HuH-7 (cell line): ENCODE measurements around the gene LEKR1.

Experiments used
- DNase-seq: peaks from one replicate; pipeline ENCODE4 v3.0.0; 2011; ENCODE audit warnings: low spot score

The LEKR1 gene

DNA sequence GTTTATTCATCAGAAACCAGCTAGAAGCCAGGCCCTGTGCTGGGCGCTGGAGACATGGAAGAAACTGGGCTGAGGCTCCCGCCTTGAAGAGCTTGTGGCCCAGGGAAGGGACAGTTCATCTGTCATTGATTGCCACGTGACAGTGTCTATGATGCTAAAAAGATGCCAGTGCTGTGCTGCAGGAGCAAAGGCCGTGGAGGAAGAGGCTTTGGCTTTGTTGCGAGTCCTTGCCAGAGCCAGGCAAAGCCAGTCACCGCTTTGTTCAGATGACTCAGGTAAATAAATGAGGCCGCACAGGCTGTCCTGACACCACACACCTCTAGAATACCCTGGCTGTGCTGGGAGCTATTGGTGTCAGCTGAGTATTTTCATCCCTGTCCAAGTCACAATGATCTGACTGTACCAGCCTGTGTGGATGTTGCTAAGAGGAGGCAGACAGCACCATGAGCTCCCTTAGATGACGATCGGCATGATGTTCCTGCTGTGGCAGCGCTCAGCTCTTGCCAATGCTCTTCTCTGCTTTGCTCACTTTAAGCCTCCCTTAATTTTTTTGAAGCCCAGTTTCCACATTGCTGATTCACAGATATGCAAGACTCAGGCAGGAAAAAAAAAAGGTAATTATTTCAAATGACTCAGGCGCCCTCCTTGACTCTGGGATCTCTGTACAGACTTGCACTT lies 256.3 kb downstream of the LEKR1 start:
- no peak for DNase-seq

DNA sequence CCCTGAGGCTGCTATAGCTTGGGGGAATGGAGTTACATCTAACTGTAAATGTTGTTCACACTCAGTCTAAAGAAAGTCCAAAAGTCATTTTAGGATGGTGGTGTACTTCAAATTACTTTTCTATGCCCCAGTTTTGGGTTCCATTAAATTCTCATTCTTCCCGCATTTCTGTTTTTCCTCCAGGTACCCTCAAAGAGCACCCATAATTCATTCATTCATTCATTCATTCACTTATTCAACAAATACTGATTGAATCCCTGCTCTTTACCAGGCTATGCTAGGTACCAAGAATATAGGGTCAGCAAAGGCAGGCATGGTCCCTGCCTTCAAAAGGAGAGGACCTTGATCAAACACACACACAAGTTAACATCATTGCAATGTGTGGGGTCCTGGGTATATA lies 257.7 kb downstream of the LEKR1 start:
- no peak for DNase-seq

DNA sequence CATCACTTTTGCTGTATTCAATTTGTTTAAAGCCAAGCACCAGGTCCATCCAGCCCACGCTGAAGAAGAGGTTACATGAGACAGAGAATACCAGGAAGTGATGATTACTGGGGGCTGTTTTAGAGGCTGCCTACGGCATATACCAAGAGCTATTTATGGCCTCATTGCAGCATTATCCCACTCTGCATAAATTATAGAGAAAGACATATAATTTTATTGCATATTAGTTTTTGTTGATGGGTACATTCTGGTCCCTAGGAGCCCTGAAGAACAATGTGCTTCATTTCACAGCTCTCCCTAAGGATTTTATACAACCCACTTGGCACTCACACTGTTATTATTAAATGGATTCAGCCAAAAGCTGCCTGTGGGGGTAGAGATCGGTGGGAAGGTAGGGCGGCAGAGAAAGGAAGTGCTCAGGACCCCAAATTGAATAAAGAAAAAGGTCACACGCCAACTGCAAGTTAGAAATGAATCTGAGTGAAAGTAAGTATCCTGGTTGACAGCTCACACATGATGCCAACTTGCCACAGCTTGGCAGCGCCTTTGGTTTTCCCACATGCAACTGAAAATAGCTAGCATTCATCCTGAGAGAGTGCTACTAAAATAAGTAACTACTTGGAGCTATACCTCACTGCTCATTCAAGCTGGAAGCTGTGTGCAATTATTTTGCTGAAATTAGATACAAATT lies 260.1 kb downstream of the LEKR1 start:
- no peak for DNase-seq

DNA sequence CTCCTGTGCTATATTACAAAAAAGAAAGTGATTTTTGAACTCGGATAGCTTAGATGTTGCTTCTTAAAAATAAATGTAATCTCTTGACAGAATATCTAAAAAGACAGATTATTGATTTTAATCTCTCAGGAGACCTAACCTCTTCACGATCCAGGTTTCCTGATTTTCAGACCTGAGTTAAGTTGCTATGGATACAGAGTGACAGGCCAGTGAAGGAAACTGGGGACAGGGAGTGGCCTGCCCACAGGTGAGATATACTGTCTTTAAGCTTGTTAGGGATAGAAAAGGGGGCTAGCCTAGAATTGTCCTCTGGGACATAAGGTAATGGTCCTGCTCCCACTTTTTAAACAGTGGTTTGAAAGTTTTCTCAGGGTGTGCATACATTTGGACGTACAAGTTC lies 260.6 kb downstream of the LEKR1 start:
- no peak for DNase-seq

DNA sequence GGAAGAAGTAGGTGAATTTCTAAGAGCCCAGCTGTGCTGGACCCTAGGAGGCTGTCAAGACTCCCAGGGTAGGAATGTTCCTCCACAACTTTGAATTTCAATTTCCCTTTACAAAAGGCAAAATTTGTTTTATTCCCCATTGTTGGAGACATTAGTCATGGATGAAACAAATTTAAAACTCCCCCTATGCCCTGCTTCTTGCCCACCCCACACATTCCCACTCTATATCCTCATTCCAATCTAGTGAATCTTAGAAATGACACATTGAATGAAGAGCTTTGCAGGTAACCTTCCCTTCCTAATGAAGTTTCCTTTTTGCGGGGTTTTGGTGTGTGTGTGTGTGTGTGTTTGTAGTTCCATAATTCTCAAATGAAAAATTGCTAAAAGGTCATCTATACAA lies 261.2 kb downstream of the LEKR1 start:
- no peak for DNase-seq

DNA sequence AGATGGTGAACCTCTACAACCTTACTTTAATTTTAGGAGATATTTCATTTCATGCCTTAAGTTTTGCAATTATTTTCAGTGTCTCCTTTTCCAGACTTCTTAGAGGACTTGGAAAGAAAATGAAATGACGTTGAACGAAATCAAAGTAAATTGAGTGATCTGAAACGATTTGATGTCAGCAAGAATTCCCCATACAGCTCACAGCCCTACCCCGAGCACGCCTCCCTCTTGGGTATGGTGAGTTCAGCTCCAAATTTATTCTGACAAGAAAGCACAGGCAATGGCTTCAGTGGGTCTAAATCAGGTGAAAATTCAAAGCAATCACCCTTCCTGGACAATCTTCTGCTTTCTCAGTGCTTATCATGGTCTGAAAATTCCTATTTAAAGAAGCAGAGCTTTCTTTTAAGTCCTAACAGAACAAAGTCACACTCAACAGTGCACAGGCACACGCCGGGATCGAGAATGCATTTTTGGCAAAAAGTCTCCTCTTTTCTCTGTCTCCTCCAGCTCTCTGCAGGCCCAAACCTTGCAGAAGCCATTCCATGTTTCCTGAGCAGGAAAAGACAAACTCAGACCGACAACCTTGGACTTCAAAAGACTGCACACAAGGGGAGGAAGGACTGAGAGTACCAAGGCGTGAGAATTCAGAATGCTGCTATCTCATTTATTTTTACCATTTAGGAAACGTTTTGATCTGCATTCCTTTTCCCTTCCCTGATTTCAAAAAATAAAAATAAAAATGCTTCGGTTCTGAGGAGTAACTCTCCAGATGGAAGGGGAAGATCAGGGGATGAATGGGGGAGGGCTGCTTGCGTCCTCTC lies 261.8 kb downstream of the LEKR1 start:
- DNase-seq = no peak

DNA sequence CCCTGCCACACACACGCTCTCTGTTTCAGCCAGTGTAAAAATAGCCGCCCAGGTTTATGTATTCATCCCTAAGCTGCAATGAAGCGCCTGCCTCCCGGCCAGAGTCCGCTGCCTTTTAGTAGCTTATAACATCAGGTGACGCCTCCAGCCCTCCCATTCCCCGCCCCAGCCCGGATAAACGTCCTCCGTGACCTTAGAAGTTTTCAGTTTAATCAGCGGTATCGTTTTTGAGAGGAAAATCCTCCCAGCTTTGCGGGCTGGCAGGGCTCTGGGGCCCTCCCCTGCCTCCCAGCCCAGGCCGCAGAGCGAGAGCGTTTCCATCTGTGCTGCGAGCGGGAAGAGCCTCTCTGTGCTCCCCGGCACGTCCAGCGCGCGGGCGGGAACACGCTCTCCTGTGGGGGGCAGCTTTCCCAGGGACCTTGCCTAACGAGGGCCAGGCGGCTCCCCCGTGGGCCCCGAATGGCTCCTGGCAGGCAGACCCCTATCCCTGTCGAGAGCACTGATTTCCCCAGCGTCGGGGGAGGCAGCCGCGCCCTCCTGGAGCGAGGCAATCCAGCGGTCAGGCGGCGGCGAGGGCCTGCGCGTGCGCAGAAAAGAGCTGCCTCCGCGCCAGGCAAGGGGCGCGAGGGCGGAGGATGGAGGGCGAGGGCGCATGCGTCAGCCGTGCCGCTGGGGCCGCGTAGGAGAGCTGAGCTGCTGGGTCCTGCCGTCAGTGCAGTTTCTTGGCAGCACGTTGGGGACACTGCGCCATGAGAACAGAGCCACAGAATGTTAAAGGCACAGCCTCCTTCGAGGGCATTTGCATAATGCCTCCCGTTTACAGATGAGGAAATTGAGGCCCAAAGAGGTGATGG lies 262.7 kb downstream of the LEKR1 start:
- peak; percentile 86 for DNase-seq

DNA sequence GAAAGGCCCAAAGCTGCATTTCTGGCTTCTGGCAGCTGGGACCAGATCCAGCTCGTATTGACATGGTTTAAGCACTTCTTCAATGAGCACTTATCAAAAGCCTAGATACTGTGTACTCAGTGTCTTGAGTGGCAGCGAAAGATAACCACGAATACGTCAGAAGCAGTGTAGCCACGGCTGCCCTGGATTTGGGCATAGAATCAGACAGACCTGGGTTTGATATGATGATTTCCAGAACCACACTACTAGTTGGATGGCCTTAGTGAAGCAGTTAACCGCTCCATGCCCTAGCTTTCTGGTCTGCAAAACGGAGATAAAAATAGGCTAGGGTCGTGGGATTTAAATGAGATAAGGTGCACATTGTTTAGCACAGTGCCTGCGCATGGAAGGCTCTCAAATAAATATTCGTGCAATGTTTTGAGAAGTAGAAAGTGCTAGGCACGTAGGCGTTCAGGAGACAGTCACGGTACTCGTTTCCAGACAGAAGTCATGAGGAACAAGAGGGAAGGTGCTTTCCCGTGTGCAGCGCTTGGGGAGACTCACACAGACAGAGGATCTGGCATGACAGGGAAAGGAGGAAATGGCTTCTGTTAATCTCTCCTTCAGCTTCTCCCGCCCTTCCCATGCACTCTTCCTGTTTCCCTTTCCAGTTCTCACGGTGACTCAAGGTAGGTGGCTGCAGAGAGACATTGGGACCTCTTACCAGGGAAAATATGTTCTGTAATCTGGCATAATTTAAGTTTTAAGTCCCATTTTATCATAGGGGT lies 263.5 kb downstream of the LEKR1 start:
- no peak for DNase-seq

DNA sequence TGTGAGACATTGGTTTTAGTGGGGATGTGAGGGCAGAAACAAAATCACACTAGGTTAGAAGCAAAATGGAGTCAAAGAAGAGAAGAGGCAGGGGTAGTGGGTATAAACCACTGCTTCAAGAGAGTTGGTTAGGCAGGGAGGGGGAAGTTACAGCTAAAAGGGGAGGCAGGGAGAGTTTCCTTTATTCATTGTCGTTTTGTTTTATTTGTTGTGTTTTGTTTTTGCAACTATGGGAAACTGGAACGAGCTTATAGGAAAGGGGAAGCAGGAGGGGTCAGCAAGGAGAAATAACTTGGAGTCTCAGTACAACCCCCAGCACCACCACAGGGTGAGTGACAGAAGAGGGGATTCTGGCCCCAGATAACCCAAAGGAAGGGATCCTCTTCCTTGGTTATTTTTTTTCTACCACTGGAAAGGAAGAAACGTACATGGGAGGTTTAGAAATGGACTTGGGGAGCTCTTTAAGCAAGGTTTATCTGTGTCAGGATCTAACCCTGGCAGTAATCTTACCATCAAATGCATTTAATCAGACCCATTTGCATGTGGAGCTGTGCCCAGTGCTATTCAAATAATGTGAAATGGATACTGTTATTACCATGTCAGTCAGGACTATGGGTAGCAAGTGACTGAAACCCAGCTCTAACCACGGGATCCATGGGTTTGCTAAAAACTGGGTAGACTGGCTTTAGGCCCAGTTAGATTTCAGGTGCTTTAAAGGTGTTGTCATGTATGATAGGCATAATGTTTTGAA lies 265.1 kb downstream of the LEKR1 start:
- DNase-seq = no peak

DNA sequence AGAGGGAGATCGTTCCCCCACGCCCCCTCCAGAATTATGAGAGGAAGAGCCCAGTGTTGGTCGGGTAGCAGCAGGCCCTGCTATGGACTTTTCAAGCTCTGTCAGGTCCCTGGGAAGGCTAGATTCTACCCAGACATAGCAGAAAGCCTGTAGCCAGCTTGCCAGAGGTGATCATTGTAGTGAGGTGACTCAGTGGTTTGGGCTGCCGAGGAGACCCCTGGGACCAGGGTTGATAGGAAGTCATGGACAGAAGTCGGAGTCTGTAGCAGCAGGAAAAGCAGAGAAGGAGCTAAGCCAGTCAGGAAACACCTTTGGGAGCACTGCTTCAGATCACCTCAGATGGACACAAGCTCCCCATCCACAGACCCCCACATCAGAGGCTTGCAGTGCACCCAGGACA lies 266.1 kb downstream of the LEKR1 start:
- no peak for DNase-seq

DNA sequence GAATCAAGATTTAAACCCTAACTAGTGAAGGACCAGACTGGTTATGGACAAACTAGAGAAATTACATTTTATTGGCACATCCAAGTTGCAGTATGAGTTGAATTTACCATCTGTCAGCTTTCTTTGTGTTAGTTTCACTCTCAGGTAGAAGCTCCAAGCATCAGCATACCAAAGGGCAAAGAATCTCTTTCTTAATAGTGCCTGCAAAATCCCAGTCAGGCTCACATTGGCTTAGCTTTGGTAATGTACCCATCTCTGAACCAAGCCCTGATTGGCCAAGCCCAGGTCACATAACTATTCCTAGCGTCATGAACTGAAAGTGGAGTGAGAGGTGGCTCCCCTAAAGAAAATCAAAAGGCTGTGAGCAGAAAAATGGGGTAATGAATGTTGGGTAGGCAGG lies 266.9 kb downstream of the LEKR1 start:
- DNase-seq = no peak

DNA sequence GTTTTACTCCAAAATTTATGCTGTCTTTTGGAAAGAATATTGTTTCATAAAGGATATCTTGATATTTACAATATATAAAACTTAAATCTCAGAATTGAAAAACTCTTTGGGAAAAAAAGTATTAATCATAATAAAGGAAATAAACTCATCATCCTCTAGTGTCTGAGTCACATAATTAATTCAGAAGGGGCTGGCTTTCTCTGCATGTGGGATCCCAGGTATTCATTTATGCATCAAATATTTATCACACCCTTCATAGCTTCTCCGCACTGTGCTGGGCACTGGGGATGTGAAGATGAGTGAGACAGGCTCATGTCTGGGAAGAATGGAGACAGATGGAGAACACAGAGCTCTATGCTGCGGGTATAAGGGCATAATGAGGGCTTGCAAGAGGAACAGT lies 268.1 kb downstream of the LEKR1 start:
- no peak for DNase-seq

DNA sequence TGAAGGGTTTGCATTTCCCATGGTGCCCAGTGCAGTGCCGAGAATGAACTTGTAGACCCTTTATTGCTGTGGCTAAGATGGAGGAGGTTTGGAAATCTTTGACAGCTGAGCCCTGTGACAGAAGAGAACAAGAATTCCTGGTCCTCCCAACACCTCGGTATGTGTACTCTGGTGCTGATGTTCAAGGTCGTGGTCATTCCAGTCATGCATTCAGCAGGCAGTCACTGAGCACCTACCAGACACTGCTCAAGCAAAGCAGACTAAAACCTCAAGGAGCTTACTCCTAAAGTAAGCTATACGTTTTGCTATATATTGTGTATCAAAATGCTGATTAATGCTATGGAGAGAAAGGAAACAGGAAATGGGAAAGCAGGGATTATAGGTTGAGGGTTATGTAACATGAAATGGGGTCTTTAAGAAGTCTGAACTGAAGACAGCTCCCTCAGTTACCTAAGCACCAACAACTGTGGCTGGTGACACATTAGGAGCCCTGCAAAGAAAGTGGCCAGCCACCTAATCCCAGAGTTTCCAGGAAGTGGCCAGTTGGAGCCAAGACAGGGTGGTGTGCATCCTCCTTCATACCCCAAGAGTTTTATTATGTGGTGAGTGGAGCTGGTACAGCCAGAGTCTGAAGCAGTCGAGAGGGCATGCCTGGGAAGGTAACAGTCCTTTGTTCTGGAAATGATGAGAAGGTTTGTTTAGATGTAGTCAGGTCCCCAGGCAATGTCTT lies 268.8 kb downstream of the LEKR1 start:
- DNase-seq = no peak
